ENCODE results near the gene STAB1.

Gene STAB1

DNA sequence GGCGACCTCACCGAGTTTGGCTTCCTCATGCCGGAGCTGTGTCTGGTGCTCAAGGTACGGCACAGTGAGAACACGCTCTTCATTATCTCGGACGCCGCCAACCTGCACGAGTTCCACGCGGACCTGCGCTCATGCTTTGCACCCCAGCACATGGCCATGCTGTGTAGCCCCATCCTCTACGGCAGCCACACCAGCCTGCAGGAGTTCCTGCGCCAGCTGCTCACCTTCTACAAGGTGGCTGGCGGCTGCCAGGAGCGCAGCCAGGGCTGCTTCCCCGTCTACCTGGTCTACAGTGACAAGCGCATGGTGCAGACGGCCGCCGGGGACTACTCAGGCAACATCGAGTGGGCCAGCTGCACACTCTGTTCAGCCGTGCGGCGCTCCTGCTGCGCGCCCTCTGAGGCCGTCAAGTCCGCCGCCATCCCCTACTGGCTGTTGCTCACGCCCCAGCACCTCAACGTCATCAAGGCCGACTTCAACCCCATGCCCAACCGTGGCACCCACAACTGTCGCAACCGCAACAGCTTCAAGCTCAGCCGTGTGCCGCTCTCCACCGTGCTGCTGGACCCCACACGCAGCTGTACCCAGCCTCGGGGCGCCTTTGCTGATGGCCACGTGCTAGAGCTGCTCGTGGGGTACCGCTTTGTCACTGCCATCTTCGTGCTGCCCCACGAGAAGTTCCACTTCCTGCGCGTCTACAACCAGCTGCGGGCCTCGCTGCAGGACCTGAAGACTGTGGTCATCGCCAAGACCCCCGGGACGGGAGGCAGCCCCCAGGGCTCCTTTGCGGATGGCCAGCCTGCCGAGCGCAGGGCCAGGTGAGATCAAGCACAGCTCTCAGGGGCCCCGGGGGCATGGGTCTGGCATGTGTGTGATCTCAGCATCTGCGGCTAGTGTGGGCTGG lies 7.1 kb upstream of the STAB1 start:
- Mint-ChIP-seq H3K27ac (no peak overlapping the region), H3K36me3 (peaks cover 25% of the 10 kb centered on the region), H3K9me3 (no peaks in the 10 kb centered on the region)

DNA sequence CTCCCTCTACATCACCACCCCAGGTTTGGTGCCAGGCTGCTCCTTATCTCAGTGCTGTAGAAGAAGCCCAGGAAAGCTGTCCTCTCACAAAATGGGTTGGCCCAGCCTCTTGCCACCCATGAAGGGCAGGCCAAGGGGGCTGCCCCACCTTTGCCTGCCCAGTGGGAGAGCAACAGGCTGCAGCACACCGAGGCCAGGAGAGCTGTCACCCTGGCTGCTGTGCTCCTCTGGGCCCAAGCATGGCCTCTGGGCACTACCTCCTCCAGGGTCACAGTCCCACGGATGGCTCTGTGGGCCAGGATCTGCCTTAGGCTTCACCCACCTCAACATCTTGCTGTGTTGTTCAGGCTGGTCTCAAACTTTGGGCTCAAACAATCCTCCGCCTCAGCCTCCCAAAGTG lies 6.4 kb upstream of the STAB1 start:
- Mint-ChIP-seq H3K4me1 (no peaks in the 10 kb centered on the region), H3K27ac (no peak overlapping the region), H3K9me3 (no peaks in the 10 kb centered on the region), H3K4me3 (no peak overlapping the region), H3K36me3 (peaks cover 25% of the 10 kb centered on the region), H3K27me3 (no peaks in the 10 kb centered on the region)
- DNase-seq: no peak
- CTCF ChIA-PET: interaction anchor here (1.3 kb wide), 1 partner anchor 13 kb away, joined by 3 read pairs; no protein-coding TSS in a partner anchor

More for the DNA sequence above, 7.1 kb upstream of the STAB1 start:
- no peaks in the 10 kb centered on the region for H3K4me1 Mint-ChIP-seq
- no peak overlapping the region for H3K4me3 Mint-ChIP-seq
- no peak for DNase-seq
- no peaks in the 10 kb centered on the region for H3K27me3 Mint-ChIP-seq
- CTCF ChIA-PET: interaction anchor here (1.3 kb wide), 1 partner anchor 13 kb away, joined by 3 read pairs; no protein-coding TSS in a partner anchor

DNA sequence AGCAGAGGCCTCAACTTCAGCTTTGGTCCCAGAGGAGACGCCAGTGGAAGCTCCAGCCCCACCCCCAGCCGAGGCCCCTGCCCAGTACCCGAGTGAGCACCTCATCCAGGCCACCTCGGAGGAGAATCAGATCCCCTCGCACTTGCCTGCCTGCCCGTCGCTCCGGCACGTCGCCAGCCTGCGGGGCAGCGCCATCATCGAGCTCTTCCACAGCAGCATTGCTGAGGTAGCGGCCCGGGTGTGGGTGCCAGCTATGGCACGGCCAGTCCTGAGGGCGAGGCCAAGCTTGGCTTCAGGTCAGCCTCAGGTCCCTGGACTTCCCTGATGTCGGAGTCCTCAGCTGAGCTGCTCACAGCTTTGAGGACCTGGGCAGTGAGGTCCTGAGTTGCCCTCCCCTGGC lies 5.7 kb upstream of the STAB1 start:
- Mint-ChIP-seq H3K4me3 (no peak overlapping the region), H3K36me3 (peaks cover 21% of the 10 kb centered on the region), H3K27ac (no peak overlapping the region), H3K27me3 (peaks cover 2% of the 10 kb centered on the region), H3K4me1 (peaks cover 2% of the 10 kb centered on the region), H3K9me3 (no peaks in the 10 kb centered on the region)
- no peak for DNase-seq
- CTCF ChIA-PET: interaction anchor here (1.3 to 1.8 kb wide), 2 partner anchors 8 to 14 kb away, joined by 3 to 6 read pairs; no protein-coding TSS in a partner anchor

- peak overlapping the region; percentile 8 for H3K27ac Mint-ChIP-seq
These were observed 4.9 kb upstream of the STAB1 start for GRCh38 chr3:52490035-52490938.

GRCh38 chr3:52490939-52491526 lies 4.1 kb upstream of the STAB1 start:
- H3K27me3 Mint-ChIP-seq: peaks cover 7% of the 10 kb centered on the region
- peaks cover 17% of the 10 kb centered on the region for H3K36me3 Mint-ChIP-seq
- CTCF ChIA-PET: interaction anchor here (1.8 kb wide), 1 partner anchor 9 kb away, joined by 6 read pairs; no protein-coding TSS in a partner anchor
- no peak for DNase-seq
- H3K27ac Mint-ChIP-seq: no peak overlapping the region
- H3K4me3 Mint-ChIP-seq: no peak overlapping the region
- peaks cover 3% of the 10 kb centered on the region for H3K4me1 Mint-ChIP-seq
- H3K9me3 Mint-ChIP-seq: no peaks in the 10 kb centered on the region

More at GRCh38 chr3:52490035-52490938, 4.9 kb upstream of the STAB1 start:
- Mint-ChIP-seq H3K4me1 (peaks cover 3% of the 10 kb centered on the region), H3K36me3 (peaks cover 21% of the 10 kb centered on the region), H3K9me3 (no peaks in the 10 kb centered on the region), H3K27me3 (peaks cover 7% of the 10 kb centered on the region), H3K4me3 (no peak overlapping the region)
- DNase-seq: no peak
- CTCF ChIA-PET: interaction anchor here (1.8 kb wide), 1 partner anchor 8 kb away, joined by 6 read pairs; no protein-coding TSS in a partner anchor

DNA sequence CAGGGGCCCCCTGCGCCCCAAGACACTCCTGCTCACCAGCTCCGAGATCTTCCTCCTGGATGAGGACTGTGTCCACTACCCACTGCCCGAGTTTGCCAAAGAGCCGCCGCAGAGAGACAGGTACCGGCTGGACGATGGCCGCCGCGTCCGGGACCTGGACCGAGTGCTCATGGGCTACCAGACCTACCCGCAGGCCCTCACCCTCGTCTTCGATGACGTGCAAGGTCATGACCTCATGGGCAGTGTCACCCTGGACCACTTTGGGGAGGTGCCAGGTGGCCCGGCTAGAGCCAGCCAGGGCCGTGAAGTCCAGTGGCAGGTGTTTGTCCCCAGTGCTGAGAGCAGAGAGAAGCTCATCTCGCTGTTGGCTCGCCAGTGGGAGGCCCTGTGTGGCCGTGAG lies 3.1 kb upstream of the STAB1 start:
- Mint-ChIP-seq H3K36me3 (peaks cover 17% of the 10 kb centered on the region), H3K4me3 (no peak overlapping the region), H3K27ac (no peak overlapping the region), H3K4me1 (peaks cover 3% of the 10 kb centered on the region), H3K9me3 (no peaks in the 10 kb centered on the region), H3K27me3 (peaks cover 9% of the 10 kb centered on the region)
- CTCF ChIA-PET: no interaction called here
- DNase-seq: no peak

- Mint-ChIP-seq H3K9me3 (no peaks in the 10 kb centered on the region), H3K4me3 (no peak overlapping the region), H3K27me3 (peaks cover 22% of the 10 kb centered on the region), H3K27ac (no peak overlapping the region), H3K4me1 (peaks cover 3% of the 10 kb centered on the region), H3K36me3 (peaks cover 12% of the 10 kb centered on the region)
- CTCF ChIA-PET: no interaction called here
- DNase-seq: no peak
These were observed 1.7 kb upstream of the STAB1 start for GRCh38 chr3:52493232-52494017.

DNA sequence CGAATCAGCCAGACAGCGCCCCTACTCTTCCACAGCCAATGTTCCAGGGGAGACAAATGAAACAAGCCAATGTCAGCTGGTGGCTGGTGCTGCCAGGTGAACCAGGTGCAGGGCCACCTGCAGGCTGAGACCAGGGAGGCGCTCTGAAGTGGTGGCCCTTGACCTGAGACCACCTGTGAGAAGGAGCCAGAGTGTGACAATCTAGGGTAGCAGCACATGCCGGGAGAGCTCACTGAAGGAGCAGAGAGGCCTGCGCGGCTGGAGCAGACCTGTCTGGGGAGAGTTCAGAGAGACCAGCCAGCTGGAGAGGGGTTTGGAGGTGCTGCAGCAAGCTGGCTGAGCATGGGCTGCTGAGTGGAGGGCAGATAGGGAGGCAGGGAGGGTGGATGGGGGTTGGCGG lies 693 bp upstream of the STAB1 start:
- CTCF ChIA-PET: no interaction called here
- no peak overlapping the region for H3K4me3 Mint-ChIP-seq
- H3K27me3 Mint-ChIP-seq: peaks cover 32% of the 10 kb centered on the region
- no peak overlapping the region for H3K27ac Mint-ChIP-seq
- no peak for DNase-seq
- H3K9me3 Mint-ChIP-seq: no peaks in the 10 kb centered on the region
- peaks cover 3% of the 10 kb centered on the region for H3K4me1 Mint-ChIP-seq
- H3K36me3 Mint-ChIP-seq: peaks cover 11% of the 10 kb centered on the region

GRCh38 chr3:52495777-52496602 lies 852 bp downstream of the STAB1 start:
- DNase-seq: no peak
- no peaks in the 10 kb centered on the region for H3K9me3 Mint-ChIP-seq
- no peak overlapping the region for H3K27ac Mint-ChIP-seq
- H3K4me1 Mint-ChIP-seq: peaks cover 3% of the 10 kb centered on the region
- peaks cover 33% of the 10 kb centered on the region for H3K27me3 Mint-ChIP-seq
- no peak overlapping the region for H3K4me3 Mint-ChIP-seq
- CTCF ChIA-PET: no interaction called here
- H3K36me3 Mint-ChIP-seq: peaks cover 11% of the 10 kb centered on the region

- Mint-ChIP-seq H3K9me3 (no peaks in the 10 kb centered on the region), H3K27me3 (peaks cover 33% of the 10 kb centered on the region), H3K27ac (no peak overlapping the region), H3K4me3 (no peak overlapping the region), H3K4me1 (peaks cover 3% of the 10 kb centered on the region), H3K36me3 (no peaks in the 10 kb centered on the region)
- CTCF ChIA-PET: interaction anchor here (1.3 kb wide), 1 partner anchor 16 kb away, joined by 3 read pairs; no protein-coding TSS in a partner anchor
- no peak for DNase-seq
These were observed 3.3 kb downstream of the STAB1 start for GRCh38 chr3:52498137-52499054.

DNA sequence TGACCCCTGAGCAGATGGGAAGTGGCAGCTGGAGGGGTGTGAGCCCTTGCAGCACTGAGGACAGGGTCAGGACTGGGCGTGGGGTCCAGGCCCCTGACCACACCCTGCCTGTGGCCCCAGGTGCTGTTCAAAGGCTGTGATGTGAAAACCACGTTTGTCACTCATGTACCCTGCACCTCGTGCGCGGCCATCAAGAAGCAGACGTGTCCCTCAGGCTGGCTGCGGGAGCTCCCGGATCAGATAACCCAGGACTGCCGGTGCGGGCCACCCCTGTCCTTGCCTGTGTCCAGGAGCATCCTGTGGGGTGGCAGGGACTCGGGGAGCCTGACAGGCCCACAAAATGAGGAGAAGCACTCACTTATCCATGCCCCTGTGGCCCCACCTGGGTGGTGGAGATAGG lies 5.9 kb downstream of the STAB1 start:
- no peak overlapping the region for H3K27ac Mint-ChIP-seq
- H3K36me3 Mint-ChIP-seq: no peaks in the 10 kb centered on the region
- peaks cover 26% of the 10 kb centered on the region for H3K27me3 Mint-ChIP-seq
- no peak overlapping the region for H3K4me3 Mint-ChIP-seq
- CTCF ChIA-PET: no interaction called here
- no peak for DNase-seq
- H3K9me3 Mint-ChIP-seq: no peaks in the 10 kb centered on the region
- H3K4me1 Mint-ChIP-seq: no peaks in the 10 kb centered on the region

DNA sequence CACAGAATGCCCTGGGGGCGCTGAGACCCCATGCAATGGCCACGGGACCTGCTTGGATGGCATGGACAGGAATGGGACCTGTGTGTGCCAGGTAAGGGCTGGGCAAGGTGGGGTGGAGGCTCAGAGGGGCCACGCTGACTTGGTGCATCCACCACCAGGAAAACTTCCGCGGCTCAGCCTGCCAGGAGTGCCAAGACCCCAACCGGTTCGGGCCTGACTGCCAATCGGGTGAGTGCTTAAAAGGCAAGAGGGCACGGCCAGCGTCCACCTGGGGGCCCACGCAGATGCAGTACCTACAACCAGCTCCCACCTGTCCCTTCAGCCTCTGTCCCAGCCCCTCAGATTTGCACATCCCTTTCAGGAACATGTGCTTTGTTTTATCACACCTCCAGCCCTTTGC lies 6.9 kb downstream of the STAB1 start:
- CTCF ChIA-PET: no interaction called here
- Mint-ChIP-seq H3K4me3 (no peak overlapping the region), H3K9me3 (no peaks in the 10 kb centered on the region), H3K27me3 (peaks cover 24% of the 10 kb centered on the region), H3K36me3 (no peaks in the 10 kb centered on the region), H3K4me1 (no peaks in the 10 kb centered on the region), H3K27ac (no peak overlapping the region)
- no peak for DNase-seq

All from activated naive CD4-positive, alpha-beta T cell treated with anti-CD3 and anti-CD28 coated beads, Interleukin-2, amount 10 ng/mL, durations not matched to agents 7 days and 5 days (primary cell).